Middle frontal gyrus (tissue), 1 donor: ENCODE data around the gene KIF1B.
"Not testable (repeated sequence)": the region's sequence is repeated elsewhere in the genome, so short reads cannot be mapped to it uniquely, and the experiment has no call there.

Source experiments
- DNase-seq: peaks from one replicate; pipeline ENCODE4 v3.0.0-alpha.2; 2015; ENCODE audit warnings: low spot score; ENCODE audit errors: extremely low spot score

Gene KIF1B

DNA sequence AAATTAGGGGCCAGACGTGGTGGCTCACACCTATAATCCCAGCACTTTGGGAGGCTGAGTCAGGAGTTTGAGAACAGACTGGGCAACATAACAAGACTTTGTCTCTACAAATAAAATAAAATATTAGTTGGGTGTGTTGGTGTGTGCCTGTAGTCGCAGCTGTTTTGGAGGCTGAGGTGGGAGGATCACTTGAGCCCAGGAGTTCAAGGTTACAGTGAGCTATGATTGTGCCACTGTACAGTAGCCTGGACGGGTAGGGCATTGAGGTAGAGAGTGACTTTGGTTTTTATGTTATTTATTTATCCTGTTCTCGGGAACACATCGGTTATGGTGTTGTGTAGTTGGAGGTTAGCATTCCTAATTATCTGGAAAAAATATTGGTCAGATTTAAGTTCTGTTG is 19.5 kb downstream of the KIF1B start:
- DNase-seq, result no peak

DNA sequence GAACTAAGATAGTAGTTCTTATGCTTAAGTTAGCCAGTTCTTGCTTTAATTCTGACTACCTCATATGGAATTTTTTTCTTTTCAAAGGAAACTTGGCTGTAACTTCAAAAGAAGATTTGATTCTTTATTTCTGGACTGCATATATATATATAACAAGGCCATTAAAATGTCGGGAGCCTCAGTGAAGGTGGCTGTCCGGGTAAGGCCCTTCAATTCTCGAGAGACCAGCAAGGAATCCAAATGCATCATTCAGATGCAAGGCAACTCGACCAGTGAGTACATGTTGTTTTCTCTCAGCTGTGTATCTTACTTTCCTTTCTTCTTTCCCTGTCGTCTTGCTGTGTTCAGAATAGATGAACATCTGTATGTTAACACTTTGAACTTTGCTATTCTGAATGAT is 21.8 kb downstream of the KIF1B start:
- DNase-seq, result no peak

DNA sequence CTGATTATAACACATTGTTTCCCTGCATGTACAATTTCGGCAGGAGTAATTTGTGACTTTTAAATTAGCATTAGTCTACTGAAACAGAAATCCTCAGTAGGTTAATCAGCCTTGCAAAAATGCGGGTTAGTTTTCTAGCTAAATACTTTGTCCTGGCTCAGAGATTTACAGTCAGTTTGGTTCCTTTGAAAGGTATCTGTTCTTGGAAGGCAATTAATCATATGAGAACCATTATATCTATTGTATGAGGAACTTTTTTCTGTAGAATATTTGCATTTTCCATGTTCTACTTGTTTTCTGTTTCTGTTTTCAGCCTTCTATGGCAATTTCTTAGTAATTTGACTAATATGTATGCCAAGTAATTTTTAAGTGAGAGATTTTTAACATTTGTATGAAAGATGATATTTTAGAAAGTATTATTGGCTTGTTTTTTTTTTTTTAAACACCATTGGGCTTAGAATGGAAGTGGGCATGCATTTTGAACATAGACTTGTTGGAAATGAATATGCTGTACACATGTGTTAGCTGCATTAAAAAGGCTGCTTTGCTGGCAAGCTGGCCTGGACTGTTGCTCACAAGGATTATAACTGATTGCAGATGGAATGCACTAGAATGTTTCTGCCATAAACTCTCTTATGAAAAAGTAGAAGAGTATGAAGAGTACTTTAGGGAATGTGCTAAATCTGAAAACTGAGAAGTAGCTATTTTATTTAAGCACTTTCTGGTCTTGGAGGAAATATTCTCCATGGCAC is 26.2 kb downstream of the KIF1B start:
- DNase-seq, result no peak

DNA sequence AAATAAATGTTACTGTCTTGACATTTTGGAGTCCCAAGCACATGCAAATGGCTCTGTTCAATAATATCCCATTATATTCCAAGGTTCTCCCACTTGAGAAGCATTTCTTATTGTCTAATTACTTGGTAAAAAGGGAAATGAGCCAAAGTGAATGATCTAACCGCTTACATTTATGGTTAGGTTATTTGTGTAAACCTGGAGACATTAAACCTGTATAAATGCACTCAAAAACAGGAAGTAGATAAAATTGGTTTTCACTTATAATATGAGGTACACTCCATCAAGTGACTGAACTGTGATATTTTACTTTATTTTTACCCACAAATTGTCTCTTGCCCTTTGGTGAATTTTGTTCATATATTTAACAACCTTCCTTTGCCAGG is 26.8 kb downstream of the KIF1B start:
- DNase-seq, result no peak

DNA sequence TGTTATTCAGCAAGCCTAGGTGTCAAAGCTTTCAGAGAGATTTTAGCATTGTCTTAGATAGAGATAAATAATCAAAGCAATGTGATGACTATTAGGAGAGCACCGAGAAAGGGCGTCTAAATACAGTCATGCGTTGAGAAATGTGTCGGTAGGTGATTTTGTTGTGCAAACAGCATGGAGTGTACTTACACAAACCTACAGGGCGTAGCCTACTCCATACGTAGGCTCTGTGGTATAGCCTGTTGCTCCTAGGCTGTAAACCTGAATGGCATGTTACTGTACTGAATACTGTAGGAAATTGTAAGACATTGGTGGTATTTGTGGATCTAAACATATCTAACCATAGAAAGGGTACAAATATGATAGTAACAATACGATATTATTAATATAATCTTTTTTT is 31.8 kb downstream of the KIF1B start:
- no peak for DNase-seq

DNA sequence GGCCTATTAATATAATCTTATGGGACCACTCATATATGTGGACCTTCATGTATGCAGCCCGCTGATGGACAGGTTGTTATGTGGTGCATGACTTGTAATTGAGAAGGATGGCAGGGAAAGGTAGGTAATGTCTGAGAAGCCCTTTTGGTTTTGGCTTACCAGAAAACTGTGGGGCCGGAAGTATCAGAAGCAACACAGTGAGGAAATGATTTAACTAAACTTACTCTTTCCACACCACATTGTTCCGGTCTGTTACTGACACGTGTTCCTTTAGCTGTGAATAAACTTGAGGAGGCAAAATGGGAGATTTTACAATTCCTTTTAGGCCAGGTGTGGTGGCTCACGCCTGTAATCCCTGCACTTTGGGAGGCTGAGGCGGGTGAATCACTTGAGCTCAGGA is 32.4 kb downstream of the KIF1B start:
- DNase-seq, result no peak

DNA sequence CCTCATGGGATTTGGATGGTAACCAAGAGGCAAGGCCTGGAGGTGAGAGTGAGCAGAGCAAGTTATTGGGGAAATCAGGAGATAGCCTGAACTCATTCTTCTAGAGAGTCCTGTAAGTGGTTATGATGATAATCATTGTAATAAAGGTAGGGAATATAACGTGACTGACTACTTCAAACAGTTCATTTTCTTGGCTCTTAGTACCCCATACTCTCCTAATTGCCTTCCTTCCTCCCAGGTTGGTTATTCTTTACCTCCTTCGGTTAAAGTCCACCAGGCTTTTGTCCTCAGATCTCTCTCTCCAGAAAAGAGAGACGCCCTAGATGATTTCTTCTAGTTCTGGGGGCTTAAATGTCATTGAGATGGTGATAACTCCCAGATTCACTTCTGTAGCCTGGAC is 35.3 kb downstream of the KIF1B start:
- DNase-seq, result no peak

DNA sequence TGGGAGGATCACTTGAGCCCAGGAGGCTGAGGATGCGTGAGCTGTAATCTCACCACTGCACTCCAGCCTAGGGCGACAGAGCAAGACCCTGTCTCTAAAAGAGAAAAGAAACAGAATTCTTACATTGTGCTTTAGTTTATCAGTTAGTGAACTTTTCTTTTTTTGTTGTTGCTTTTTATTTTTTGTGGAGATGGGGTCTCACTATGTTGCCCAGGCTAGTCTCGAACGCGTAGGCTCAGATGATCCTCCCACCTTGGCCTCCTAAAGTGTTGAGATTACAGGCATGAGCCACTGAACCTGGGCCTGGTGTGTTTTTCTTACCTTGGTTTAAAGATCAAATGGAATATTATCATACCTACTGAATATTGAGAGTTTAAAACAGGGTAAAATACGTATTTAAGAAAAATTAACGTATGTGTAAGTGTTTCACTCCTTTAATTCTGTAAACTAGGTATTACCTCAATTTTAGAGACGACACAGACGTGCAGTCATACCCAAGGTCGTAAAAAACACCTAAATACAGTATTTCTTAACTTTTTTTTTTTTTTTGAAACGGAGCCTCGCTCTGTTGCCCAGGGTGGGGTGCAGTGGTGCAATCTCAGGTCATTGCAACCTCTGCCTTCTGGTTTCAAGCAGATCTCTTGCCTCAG is 39.6 kb downstream of the KIF1B start:
- DNase-seq, result no peak

DNA sequence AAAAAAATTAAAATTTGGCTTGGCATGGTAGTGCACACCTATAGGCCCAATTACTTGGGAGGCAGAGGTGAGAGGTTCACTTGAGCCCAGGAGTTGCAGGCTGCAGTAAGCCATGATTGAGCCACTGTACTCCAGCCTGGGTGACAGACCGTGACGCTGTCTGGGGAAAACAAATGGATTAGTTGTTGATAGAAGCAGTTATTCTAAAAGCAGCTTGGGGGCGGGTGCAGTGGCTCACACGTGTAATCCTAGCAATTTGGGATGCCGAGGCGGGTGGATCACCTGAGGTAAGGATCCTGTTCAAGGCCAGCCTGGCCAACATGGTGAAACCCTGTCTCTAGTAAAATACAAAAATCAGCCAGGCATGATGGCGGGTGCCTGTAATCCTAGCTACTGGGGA is 40.3 kb downstream of the KIF1B start:
- DNase-seq, result no peak

DNA sequence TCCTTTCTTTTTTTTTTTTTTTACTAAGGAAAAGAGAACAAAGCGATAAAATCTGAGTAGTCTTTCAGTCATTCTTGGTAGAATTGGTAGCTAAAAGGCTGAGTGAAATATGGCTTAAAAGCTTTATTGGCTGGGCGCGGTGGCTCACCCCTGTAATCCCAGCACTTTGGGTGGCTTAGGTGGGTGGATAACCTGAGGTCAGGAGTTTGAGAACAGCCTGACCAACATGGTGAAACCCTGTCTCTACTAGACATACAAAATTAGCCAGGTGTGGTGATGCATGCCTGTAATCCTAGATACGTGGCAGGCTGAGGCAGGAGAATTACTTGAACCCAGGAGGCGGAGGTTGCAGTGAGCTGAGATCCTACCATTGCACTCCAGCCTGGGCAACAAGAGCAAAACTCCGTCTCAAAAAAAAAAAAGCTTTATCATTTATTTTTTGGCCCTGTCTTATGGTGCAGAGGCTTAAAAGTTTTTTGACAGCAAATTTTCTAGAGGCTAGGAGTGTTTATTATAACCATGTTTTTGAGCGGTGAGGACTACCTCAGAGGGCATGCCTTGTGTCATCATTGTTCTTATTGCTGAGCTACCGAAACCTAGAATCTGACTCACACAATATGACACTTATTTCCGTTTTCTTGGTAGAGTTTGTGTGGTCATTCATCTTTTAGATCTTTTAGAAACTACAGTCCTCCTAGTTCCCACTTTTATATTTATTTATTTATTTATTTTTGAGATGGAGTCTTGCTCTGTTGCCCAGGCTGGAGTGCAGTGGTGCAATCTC is 41.1 kb downstream of the KIF1B start:
- DNase-seq, result not testable (repeated sequence)

DNA sequence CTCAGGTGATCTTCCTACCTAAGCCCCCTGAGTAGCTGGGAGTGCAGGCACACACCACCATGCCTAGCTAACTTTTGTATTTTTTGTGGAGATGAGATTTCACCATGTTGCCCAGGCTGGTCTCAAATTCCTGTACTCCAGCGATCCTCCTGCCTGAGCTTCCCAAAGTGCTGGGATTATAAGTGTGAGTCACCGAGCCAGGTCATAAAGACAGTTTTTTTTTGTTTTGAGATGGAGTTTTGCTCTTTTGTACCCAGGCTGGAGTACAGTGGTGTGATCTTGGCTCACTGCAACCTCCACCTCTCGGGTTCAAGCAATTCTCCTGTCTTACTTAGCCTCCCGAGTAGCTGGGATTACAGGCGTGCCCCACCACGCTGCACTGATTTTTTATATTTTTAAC is 42.1 kb downstream of the KIF1B start:
- DNase-seq, result no peak

DNA sequence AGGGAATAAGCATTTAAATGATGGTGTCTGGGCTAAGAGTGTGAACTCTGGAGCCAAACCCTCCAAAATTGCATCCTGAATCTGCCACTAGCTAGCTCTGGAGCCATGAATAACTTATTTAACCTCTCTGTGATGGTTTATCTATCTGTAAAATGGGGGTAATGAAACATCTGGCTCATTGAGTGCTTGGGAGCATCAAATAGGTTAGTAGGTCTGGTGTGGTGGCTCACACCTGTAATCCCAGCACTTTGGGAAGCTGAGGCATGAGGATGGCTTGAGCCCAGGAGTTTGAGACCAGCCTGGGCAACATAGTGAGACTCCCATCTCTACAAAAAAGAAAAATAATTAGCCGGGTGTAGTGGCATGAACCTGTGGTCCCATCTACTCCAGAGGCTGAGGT is 42.8 kb downstream of the KIF1B start:
- no peak for DNase-seq

DNA sequence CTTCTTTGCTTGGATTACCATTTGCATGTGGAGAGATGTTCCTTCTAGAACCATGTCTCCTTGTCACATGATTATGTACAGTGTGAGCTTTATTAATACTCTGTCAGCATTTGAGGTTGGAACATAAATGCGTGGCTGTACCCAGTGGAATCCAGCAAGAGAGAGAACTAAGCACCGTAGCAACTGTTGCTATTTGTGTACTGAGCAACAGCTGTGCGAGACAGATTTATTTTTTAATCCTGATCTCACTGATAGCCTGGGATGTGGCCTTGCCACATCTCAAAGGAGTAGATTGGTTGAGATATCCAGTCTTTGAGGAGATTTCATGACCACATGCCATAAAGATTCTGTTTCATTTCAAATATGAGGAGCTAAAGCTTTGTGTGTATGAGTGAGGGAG is 43.4 kb downstream of the KIF1B start:
- no peak for DNase-seq

DNA sequence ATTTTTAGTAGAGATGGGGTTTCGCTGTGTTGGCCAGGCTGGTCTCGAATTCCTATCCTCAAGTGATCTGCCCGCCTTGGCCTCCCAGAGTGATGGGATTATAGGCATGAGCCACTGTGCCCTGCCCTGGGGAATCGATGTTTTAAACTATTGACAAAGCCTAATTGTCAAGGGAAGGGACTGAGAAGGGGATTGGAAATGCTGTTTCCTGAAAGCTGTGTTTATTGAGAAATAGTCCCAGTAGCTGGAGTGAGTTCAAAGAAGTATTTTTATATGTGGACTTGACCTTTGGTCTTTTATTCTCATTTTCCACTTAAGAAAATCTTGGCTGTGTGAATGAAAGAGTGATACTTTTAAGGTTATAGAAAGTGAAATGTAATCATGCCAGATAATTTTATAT is 47.5 kb downstream of the KIF1B start:
- DNase-seq, result no peak

DNA sequence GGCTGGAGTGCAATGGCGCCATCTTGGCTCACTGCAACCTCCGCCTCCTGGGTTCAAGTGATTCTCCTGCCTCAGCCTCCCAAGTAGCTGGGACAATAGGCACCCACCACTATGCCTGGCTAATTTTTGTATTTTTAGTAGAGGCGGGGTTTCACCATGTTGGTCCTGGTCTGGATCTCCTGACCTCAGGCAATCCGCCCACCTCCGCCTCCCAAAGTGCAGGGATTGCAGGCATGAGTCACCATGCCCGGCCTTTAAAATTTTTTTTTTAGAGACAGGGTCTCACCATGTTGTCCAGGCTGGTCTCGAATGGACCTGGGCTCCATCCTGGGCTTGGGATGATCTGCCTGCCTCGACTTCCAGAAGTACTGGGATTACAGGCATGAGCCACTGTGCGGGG is 49.2 kb downstream of the KIF1B start:
- DNase-seq, result not testable (repeated sequence)

DNA sequence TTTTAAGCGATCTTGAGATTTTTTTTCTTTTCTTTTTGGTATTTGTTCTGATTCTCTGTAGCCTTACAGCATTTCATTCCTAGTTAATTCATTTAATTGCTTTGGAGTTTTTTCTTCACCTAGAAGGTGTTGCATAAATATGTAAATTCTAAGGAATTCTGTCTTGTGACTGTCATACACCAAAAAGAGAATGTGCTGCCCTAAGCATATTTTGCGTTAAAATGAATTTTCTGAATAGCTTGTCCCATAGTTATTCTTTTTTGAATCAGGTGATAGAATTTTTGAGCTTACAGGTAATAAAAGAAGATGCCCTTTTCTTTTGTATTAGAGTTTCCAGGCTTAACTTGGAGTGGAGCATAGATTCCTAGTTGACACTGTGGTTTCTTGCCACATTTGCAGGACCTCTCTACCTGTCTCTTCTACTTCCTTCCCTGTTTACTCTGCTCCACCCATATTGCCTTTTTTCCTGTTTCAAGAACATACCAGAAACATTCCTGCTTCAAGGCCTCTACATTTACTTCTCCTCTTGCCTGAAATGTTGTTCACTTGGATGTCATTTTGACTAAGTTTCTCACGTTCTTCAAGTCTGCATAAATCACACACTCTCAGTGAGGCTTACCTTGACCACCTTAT is 53.2 kb downstream of the KIF1B start:
- DNase-seq, result no peak

DNA sequence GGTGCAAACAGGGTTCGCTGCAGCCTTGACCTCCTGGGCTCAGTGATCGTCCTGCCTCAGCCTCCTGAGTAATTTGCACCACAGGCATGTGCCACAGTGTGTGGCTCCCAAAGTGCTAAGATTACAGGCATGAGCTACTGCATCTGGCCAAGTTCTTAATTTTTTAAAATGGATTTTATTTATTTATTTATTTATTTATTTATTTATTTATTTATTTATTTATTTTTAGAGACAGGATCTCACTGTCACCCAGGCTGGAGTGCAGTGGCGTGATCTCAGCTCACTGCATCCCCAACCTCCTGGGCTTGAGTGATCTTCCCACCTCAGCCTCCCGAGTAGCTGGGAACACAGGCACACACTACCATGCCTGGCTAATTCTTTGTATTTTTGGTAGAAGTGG is 54.7 kb downstream of the KIF1B start:
- DNase-seq, result no peak

DNA sequence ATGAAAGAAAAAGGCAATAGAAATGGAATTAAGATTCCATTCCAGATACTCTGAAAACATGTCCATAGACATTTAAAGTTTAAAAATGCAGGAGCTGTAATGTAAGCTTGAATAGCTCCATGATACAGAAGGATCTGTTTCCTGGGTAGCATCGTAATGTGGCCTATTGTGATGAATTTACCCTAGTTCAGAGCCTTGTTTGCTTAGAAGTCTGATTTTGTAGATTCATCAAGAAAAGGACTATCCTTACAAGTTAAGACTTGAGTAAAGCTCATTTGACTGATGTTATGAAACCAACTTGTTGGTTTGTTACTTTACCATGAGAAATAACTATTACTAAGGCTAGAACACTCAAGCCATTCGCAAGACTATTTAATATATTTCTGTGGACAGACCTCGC is 55.5 kb downstream of the KIF1B start:
- no peak for DNase-seq

DNA sequence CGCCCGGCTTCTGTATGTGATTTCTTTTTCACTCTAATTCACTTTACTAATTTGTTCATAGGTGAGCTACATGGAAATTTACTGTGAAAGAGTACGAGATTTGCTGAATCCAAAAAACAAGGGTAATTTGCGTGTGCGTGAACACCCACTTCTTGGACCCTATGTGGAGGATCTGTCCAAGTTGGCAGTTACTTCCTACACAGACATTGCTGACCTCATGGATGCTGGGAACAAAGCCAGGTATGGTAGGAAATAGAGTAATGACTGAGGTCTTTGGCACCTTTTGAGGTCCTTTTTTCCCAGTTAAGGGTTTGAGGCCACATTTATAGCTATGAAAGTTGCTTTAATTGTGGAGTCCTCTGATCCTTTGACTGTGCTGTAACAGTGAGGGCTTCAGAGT is 56.9 kb downstream of the KIF1B start:
- DNase-seq, result no peak

DNA sequence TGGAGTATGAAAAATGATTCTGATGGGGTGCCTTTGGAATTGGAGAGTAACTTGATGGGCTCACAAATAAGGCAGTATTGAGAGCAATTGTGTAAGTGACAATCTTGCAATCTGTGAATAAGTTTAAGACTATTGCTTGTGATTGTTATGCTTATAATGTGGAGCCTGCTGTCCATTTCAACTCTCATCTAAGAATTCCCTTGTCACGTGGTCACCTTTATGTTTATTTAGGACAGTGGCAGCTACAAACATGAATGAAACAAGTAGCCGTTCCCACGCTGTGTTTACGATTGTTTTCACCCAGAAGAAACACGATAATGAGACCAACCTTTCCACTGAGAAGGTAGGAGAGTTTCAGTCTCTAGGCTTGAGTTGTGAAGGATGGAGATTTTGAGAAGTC is 57.6 kb downstream of the KIF1B start:
- no peak for DNase-seq

DNA sequence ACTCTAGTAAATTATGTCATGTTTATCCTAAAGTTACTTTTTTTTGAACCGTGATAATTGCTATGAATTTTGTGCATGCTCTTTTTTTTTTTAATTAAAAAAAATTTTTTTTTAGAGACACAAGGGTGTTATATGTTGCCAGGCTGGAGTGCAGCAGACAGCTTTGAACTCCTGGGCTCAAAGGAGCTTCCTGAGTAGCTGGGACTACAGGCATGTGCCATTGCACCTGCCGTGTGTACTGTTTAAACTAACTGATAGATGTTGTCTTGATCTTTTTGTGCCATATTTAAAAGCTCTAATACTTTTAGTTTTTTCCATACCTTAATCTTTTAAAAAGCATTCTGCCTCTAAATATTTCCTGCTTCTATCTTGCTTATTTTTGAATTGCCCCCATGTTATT is 60.7 kb downstream of the KIF1B start:
- DNase-seq, result no peak

DNA sequence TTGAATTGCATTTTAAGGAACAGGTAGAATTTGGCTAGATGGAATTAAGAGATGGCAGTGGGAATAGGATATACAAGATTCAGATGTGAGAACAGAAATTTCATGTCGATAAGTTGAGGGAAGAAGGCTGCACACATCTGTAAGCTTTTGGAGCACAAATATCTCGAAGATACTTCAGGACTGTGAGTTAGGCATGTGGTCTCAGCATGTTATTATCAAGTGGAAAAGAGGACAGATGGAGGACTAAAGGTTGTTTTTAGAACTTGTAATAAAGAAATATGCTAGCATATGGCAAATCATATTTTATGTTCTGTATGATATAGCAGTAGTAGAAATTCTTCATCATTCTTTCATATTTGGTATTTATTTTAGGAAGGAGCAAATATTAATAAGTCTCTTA is 61.5 kb downstream of the KIF1B start:
- no peak for DNase-seq
